Measurements from ENCODE around the gene MRPL46. TPM values are rescaled to one million over a fixed set of nuclear protein-coding genes. Genes with fewer than 3 reads are reported as not detected.
A peak's percentile ranks its signal among the peaks of the same experiment; 100 is the strongest.

Gene MRPL46
- total and polyA plus RNA-seq, 12 donors: 36.4 to 108 (median 80.3) TPM

GRCh38 chr15:88487796-88488523 is 20.8 kb upstream of the MRPL46 start:
- H3K36me3 ChIP-seq: peaks cover 0 to 6% (median 0%) of the 10 kb centered on the region in 9 donors
- ATAC-seq: no peak
- no peak overlapping the region for H3K4me3 ChIP-seq
- TF ChIP-seq, protein P1, sequence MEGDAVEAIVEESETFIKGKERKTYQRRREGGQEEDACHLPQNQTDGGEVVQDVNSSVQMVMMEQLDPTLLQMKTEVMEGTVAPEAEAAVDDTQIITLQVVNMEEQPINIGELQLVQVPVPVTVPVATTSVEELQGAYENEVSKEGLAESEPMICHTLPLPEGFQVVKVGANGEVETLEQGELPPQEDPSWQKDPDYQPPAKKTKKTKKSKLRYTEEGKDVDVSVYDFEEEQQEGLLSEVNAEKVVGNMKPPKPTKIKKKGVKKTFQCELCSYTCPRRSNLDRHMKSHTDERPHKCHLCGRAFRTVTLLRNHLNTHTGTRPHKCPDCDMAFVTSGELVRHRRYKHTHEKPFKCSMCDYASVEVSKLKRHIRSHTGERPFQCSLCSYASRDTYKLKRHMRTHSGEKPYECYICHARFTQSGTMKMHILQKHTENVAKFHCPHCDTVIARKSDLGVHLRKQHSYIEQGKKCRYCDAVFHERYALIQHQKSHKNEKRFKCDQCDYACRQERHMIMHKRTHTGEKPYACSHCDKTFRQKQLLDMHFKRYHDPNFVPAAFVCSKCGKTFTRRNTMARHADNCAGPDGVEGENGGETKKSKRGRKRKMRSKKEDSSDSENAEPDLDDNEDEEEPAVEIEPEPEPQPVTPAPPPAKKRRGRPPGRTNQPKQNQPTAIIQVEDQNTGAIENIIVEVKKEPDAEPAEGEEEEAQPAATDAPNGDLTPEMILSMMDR (IDR thresholded peaks at IDR 0.05): no peak
- intact Hi-C loops (cut with DNase I): no loop called here
- no peaks in the 10 kb centered on the region for H3K9me3 ChIP-seq
- no peak for DNase-seq
- H3K27ac ChIP-seq: no peak overlapping the region
- no peaks in the 10 kb centered on the region for H3K27me3 ChIP-seq
- 61 to 65% methylated on average over 11 of the region's 11 CpGs for WGBS, 2 donors
- H3K4me1 ChIP-seq: peaks cover 0 to 8% (median 0%) of the 10 kb centered on the region in 9 donors

- TF ChIP-seq, protein P1 (IDR thresholded peaks at IDR 0.05): no peak
- no peak for ATAC-seq
- 79 to 80% methylated on average over 2 of the region's 2 CpGs for whole genome bisulfite sequencing, 2 donors
- peaks cover 0 to 8% (median 0%) of the 10 kb centered on the region in 9 donors for H3K4me1 ChIP-seq
- no peaks in the 10 kb centered on the region for H3K9me3 ChIP-seq
- no peaks in the 10 kb centered on the region for H3K27me3 ChIP-seq
- no peak overlapping the region for H3K4me3 ChIP-seq
- H3K36me3 ChIP-seq: peaks cover 0 to 6% (median 0%) of the 10 kb centered on the region in 9 donors
- no peak for DNase-seq
- intact Hi-C loops (cut with DNase I): no loop called here
- H3K27ac ChIP-seq: no peak overlapping the region
Observed at GRCh38 chr15:88487178-88487795, 20.1 kb upstream of the MRPL46 start.

DNA sequence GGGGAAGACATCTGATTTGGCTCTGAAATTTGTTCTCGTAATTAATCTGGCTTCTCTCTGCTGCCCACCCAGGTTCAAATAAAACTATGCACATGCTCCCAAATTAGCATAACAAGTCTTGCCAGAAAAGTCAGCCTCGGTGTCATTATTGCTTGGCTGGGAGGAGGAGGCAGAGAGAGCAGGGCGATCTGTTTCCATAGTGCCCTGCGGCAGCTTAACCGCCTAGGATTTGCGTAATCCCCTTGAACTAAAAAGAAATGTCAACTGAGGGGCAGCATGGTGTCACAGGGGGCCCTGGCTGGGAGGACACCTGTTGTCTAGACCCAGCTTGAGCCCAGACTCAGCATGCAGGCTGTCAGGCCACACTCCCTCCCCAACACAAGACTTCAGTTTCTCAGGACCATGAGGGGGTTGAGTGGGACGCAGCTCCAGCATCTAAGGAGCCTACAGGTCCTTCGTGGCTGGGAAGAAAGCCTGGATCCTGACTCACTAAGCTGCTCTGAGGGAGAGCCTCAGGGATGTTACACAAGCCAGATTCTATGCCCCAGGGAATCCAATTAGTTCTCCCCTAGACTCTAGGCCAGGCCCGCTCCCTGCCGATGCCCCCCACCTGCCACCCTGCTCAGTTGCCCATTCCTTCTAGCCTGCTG is 17.6 kb upstream of the MRPL46 start:
- H3K36me3 ChIP-seq: peaks cover 0 to 16% (median 0%) of the 10 kb centered on the region in 9 donors
- WGBS, 2 donors: 47 to 49% methylated on average over 10 of the region's 10 CpGs
- no peak overlapping the region for H3K27ac ChIP-seq
- DNase-seq (no peak), ATAC-seq (peak in 3 of 8 donors; percentile 15 to 25 (median 23))
- intact Hi-C loops (cut with DNase I): no loop called here
- TF ChIP-seq, protein P1 (IDR thresholded peaks at IDR 0.05): no peak
- peaks cover 0 to 10% (median 0%) of the 10 kb centered on the region in 9 donors for H3K4me1 ChIP-seq
- no peaks in the 10 kb centered on the region for H3K9me3 ChIP-seq
- H3K27me3 ChIP-seq: no peaks in the 10 kb centered on the region
- H3K4me3 ChIP-seq: no peak overlapping the region

DNA sequence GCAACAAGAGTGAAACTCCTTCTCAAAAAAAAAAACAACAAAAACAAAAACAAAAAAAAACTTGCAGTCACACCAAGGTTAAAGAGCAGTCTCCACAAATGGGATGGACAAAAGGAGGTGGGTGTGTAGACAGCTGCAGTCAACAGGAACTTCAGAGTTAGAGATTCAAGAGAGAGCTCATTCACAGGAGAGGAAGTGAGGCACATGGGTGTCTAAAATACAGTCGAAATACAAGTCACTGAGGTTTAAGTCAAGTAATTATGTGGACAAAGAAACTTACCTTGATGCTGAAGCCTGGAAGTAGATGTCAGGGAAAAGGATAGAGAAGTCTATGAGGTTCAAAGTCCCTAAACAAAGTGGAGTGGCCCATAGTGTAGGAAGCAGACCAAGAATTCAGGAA is 15.1 kb upstream of the MRPL46 start:
- Histone ChIP-seq H3K36me3 (peaks cover 0 to 38% (median 5%) of the 10 kb centered on the region in 9 donors), H3K9me3 (no peaks in the 10 kb centered on the region), H3K27me3 (no peaks in the 10 kb centered on the region), H3K4me1 (peaks cover 0 to 10% (median 0%) of the 10 kb centered on the region in 9 donors), H3K4me3 (no peak overlapping the region), H3K27ac (no peak overlapping the region)
- intact Hi-C loops (cut with DNase I): no loop called here
- 52 to 59% methylated on average over 1 of the region's 1 CpG for WGBS, 2 donors
- ATAC-seq: no peak
- DNase-seq: no peak
- TF ChIP-seq, protein P1 (IDR thresholded peaks at IDR 0.05): no peak
